ENCODE data around the gene ERBB2.

ERBB2 gene

GRCh38 chr17:39666231-39666600 is 33.6 kb upstream of the ERBB2 start:
- no peak for DNase-seq

- no peak for DNase-seq
Observed at GRCh38 chr17:39666601-39667261, 33.1 kb upstream of the ERBB2 start.

GRCh38 chr17:39667262-39667944 is 32.5 kb upstream of the ERBB2 start:
- no peak for DNase-seq

GRCh38 chr17:39667945-39668924 is 31.6 kb upstream of the ERBB2 start, which contains the start of gene PNMT:
Gene PNMT (plus strand): TSS chr17:39668453. CDS start chr17:39668476, 23 bp downstream.
- peak; percentile 37 to 49 for DNase-seq

DNA sequence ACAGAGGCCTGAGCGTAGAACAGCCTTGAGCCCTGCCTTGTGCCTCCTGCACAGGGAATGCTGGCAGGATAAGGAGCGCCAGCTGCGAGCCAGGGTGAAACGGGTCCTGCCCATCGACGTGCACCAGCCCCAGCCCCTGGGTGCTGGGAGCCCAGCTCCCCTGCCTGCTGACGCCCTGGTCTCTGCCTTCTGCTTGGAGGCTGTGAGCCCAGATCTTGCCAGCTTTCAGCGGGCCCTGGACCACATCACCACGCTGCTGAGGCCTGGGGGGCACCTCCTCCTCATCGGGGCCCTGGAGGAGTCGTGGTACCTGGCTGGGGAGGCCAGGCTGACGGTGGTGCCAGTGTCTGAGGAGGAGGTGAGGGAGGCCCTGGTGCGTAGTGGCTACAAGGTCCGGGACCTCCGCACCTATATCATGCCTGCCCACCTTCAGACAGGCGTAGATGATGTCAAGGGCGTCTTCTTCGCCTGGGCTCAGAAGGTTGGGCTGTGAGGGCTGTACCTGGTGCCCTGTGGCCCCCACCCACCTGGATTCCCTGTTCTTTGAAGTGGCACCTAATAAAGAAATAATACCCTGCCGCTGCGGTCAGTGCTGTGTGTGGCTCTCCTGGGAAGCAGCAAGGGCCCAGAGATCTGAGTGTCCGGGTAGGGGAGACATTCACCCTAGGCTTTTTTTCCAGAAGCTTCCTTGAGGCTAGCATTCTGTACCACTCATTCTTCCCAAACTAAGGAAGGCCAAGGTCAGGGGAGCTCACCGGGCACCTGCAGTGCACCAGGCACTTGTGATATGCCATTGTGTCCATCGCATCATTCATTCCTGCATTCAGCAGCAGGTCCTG is 29.7 kb upstream of the ERBB2 start:
- no peak for DNase-seq

DNA sequence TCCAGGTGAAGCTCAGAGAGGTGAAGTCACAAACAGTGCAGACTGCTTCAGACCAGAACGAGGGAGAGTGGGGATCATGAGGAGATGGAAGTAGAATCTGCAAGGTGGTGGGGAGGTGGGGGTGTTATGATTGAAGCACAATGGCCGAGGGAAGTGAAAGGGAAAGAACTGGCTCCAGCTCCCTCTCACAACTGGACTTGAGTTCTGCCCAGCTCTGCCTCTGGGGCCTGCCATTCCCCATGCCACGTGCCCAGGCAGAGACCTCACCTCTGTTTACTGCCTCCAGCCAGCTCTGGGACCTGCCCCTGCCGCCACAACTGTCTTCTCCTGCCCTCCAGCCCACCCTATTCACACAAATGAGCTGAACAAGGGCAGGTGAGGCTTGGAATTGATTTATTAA is 29.1 kb upstream of the ERBB2 start:
- DNase-seq: no peak

DNA sequence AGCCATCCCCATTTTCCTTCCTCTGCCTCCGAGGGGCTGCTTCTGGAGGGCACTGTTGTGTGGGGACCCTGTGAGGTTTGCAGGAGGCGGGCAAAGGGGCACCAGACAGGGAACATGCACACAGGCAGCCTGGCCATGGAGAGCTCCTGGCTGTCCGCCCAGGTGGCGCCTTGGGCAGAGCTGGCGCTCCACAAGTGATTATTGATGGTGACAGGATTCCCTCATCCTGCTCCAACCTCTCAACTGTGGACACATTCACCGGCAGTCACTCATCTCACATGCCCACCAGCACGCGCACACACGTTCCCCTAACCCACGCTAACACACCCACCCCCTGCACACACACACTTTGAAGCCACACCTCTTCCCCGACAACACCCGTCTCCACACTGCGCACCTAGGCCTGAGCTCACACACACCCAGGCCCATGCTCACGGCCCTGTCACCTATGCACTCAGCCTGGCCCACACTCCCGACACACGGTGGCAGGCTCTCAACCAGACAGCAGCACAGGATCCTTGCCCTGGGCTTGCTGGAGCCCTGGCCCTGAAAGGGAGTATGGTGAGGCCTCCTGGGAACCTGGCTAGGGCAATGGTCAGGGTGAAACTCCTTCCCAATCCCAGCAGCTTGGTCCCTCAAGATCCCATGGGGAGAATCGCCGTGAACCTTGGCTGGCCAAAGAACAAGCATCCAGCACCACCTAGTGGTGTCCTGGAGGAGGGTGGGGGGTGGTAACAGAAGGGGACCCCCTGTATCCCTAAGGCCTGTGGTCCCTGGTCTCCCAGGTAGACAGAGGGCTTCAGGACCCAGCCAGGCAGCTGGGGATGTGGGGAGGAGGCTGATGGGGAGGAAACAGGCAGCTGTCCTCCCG is 28.0 kb upstream of the ERBB2 start:
- peak; percentile 19 to 42 for DNase-seq

- DNase-seq: no peak
Observed at GRCh38 chr17:39672522-39673334, 27.1 kb upstream of the ERBB2 start.

DNA sequence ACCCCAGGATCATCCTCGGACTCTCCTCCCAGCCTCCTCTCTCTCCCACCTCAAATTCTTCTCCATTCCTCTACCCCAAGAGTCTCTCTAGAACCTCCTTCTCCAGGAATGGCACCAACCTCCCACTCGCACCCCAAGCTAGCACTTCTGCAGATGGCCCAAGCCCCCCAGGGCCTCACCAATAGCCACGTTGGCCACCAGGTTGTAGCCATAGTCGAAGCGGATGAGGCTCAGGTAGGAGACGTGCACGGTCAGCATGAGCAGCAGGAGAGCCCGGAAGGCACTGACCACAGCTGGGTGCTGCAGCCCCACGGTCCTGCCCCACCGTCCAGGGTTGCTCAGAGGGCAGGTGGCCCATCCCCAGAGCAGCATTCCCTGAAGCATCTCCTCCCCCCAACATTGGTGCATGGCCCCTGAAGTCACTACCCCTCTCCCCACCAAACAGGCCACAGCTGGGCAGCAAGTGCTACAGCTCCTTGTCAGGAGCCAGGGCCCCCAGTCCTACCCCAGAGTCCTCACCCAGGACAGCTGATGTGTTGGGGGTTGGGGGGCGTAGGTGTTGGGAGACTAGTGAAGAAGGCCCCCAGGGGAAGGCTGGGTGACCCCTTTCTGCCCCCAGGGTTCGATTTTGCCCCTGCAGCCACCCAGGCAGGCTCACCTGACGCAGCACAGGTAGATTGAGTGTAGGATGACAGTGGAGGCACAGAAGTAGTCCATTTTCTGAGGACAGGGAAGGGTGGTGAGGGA is 26.4 kb upstream of the ERBB2 start:
- DNase-seq: no peak

GRCh38 chr17:39674179-39674578 is 25.7 kb upstream of the ERBB2 start:
- no peak for DNase-seq

GRCh38 chr17:39674702-39675389 is 25.0 kb upstream of the ERBB2 start:
- no peak for DNase-seq

DNA sequence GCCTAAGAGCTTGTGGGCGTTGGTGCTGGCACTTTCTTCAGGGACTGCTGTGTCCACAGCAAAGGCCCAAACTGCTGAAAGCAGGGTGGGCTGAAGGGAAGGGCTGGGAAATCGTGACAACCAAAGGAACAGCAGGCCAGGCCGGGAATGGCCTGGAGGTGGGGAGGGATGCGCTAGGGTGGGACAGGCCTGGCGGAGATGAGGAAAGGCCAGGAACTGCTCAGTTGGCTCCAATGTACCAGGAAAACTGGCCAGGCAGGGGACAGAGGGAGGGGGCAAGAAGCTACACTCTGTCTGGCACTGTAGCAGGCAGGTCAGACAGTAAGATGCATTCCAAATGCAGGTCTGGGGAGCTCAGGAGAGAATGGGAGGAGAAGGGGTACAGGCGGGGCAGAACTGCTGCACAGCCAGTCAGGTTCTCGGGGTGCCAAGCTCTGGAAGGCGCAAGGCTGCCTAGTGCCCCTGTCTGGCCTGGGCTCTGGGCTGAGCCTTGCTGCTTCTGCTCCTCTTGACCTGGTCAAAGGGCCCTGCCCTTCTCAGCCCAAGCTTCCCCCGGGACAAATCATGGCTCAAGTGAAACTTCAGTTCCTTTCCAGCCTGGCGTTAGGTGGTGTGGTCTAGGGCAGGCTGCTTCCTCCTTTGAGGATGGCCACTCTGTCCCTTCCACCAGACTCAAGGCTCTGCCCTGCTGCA is 24.3 kb upstream of the ERBB2 start:
- no peak for DNase-seq

- peak; percentile 62 for DNase-seq
Observed at GRCh38 chr17:39676198-39676819, 23.6 kb upstream of the ERBB2 start.

DNA sequence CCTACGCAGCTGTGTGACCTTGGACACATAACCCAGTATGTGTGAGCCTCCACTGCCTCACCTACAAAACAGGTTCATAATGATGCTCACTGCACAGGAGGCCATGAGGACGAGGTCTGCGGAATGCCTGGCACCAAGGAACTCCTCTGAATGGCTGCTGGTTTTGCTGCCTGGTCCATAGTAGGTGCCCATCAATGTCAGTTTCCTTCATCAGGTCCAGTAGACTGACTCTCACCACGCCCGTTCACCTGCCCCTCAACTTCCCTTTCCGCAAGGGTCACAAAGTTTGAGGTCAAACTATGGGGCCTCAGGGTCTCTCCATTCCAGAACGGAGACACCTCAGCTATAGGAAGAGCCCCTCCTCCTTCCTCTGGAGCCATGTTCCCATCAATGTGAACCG is 22.8 kb upstream of the ERBB2 start:
- no peak for DNase-seq

DNA sequence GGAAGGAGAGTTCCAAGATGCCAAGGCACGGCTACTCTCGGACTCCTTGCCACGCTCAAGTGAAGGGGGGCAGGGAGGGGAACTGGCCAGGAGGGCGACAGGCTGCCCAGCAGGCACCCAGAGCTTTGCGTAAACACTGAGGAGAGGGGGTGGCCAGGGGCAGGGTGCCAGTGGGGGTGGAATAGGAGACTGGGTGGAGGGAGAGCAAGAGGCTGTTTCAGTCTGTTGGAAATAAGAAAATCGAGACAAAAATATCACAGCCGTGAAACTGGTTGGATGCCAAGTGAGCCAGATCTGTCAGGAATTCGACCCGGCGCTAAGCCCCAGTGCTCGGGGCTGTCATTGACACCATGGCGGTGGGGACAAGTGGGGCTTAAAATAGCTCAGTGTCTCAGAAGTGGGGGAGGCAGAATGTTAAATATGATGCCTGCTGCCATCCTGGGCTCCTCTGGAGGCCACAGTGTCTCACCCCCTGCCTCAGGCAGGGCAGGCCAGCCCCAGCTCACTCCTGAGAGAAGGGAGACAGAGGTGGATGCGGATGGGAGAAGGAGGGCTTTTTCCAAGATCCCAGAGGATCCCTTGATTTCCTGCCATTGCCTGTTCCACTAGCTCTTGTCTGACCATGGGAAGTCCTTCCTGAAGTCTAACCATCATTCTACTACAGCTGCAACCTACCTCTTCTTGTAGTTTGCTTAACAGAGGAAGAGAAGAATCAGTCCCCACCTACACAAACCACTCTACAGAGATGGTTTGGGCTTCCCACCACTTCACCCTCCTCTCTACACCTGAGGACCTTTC is 22.1 kb upstream of the ERBB2 start:
- DNase-seq: no peak

GRCh38 chr17:39678340-39679116 is 21.3 kb upstream of the ERBB2 start:
- no peak for DNase-seq
